ENCODE measurements around the gene GPM6B.
"Not testable (repeated sequence)": the region's sequence is repeated elsewhere in the genome, so short reads cannot be mapped to it uniquely, and the experiment has no call there.

Gene GPM6B

DNA sequence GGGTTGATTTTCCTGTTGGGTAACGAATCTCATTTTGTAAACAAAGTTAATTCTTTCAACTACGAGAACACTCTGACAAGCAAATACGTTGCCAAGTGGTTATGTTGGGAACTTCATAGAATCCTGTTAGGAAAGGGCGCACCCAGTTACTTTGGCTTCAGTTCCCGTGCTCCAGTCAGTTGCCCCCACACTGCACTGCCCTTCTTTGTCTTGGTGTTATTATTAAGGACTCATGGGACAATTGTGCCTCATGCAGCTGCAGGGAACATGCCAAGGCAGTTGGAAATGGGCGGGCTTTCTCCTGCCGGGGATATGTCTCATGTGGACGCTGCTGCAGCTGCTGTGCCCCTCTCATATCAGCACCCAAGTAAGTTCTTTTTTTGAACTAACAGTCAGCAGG, 53.4 kb downstream of the GPM6B start:
- DNase-seq = no peak

DNA sequence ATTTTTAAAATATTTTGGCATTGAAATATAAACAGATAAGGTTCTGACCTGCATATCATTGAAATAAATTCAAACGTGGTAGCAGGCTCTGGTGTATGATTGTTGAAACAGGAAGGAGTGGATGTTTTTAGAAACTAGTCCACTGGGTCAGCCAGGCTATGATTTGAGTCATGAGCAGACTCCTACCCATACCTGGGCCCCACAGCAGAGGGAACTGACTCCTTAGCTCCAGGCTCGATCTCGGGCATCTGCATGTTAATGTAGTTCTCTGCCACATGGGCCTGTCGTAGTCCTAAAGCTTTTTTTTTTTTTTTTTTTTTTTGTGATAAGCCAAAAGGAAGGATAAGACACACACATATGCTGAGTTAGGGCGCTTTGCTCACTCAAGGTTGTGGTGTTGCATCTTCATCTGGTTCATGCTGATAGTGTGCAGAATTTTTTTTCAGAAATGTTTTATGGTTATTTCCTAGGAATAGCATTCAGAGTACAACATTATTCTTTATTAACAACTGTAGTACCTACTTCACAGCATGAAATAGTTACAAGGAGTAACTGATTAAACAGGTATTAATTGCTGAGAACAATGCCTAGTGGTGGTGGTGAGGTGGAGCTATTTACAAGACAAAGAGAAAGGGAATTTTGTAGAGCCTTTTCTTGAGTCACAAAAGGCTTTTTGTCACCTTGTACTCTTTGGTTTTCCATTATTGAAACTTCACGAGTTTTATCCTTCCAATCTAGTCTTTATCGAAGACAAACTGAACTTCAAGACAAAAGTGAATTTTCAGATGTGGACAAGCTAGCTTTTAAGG, 55.1 kb downstream of the GPM6B start:
- no peak for DNase-seq

- DNase-seq = peak; percentile 18
Observed at GRCh38 chrX:13760426-13760825, 56.5 kb downstream of the GPM6B start.

- DNase-seq = peak; percentile 51
Observed at GRCh38 chrX:13759152-13759718, 57.7 kb downstream of the GPM6B start.

- no peak for DNase-seq
Observed at GRCh38 chrX:13756381-13756780, 60.5 kb downstream of the GPM6B start.

GRCh38 chrX:13755254-13755653, 61.6 kb downstream of the GPM6B start:
- DNase-seq = no peak

- peak; percentile 57 for DNase-seq
Observed at GRCh38 chrX:13754765-13755164, 62.1 kb downstream of the GPM6B start.

DNA sequence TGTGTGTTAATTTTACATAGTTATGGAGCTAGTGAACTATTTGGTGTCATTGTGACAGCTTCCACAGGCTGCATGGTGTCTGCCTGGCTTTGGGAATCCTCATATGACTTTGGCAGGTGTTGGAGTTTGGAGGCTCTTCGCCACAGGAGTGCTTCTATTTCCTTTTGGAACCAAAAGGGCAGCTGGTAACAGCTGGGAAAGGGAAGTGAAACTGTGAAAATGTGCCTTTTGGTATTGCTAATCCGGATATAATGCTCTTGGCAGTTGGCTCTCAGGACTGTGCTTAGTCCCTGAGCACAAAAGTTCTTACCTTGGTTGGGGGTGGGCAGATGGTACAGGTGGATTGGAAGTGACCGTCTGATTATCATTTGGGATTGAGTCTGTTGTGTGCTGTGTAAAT, 64.2 kb downstream of the GPM6B start:
- peak; percentile 68 for DNase-seq

DNA sequence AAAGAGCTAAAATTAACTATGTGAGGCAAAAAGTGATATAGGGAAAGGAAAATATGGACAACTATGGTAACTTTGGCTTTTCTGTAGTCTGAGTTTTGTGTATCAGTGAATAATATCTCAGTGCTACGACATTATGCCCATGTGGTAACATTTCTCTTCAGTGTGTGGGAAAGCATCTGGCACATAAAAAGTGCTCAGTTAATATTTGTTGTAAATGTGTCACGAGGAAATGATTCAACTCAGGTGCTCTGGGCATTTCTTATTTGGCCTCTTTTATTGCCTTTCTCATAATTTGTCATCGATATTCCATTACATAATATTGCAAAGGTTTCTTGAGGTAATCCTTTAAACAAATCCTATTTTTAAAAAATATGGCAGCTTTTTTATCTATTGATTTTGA, 64.8 kb downstream of the GPM6B start:
- DNase-seq = no peak

DNA sequence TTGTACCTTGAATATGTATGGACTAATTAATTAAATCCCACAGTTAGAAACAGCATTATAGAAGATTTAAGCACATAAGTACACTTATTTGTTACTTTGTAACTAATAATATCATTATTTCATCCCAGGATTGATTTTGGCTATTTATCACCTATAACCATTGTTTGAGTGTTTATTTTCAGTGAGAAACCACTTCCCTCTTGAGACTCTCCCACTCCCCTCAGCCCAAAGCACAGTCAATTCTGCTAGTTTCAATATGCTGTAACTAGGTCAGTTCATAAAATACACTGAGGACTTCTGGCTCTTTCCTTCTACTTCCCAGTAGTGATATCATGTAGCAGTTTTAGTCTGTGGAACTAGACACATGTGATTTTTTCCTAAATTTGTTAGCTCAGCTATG, 66.1 kb downstream of the GPM6B start:
- DNase-seq = peak; percentile 29

- DNase-seq = no peak
Observed at GRCh38 chrX:13750204-13750603, 66.7 kb downstream of the GPM6B start.

DNA sequence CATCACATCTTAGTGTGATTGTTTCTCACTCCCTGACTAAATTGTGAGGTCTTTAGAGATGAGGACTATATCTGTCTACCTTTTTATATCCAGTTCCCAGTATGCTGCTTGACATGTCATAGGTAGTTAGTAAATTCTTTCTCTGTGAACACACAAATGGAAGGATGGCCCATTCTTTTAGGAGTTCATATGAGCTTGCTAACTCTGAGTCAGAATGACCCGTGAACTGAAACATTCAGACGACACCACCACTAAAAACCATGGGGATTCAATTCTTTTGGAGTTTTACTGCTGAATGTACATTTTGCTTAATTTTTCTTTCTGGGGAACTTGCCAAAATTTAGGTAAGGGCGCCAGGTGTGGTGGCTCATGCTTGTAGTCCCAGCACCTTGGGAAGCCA, 68.4 kb downstream of the GPM6B start:
- no peak for DNase-seq

DNA sequence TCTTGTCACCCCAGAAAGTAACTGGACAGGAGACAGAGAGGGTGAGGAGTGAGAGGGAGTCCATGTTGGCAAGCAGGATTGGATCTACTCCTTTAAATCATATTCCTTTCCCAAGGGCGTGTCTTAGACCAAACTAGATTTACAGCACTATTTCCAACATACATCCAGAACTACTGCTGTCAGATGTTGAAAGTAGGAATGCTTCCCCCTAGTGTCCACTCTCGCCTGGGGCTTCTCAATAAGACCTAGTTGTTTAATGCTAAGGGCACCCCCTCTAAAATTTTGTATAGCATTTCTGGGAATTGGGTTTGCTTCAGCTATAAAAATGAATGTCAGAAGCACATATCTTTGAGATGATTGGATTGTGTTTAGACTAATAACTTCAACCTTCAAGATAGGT, 69.1 kb downstream of the GPM6B start:
- DNase-seq = peak; percentile 46

DNA sequence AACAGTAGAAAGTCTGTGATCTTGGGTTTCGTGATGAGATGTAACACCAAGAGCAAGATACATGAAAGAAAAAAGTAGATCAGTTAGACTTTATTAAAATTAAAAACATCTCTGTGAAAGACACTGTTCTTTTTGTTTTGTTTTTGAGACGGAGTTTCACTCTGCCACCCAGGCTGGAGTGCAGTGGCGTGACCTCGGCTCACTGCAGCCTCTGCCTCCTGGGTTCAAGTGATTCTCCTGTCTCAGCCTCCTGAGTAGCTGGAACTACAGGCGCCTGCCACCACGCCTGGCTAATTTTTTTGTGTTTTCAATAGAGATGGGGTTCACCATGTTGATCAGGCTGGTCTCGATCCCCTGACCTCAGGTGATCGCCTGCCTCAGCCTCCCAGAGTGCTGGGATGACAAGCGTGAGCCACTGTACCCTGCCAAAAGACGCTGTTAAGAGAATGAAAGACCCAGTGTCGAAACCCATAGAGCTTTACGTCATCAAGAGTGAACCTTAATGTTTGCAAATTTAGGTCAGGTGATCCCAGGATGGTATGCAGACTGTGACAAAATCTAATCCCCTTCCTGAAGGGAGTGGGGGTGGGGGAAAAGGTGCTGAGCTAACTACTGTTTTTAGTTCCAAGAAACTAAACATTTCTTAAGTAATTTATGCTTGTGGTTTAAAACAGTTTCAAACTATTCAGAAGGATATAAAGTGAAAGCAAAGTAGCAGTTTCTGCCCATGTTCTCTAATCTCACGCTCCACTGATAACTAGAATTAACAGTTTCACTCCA, 74.3 kb downstream of the GPM6B start:
- peak; percentile 52 for DNase-seq

DNA sequence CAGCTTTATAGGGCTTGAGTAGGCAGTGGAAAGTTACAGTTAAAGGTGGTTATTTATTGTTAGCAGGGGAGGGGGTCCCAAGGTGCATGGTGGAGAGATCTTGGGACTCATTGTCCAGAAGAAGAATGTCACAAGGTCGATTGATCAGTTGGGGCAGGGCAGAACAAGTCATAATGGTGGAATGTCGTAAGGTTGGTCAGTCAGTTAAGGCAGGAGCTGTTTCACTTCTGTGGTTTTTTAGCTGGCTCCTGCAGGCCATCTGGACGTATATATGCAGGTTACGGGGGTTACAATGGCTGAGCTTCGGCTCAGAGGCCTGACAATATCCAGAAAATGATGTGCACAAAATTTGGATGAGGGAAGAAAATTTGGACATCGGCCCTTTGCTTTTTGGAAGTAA, 75.2 kb downstream of the GPM6B start:
- DNase-seq = no peak

GRCh38 chrX:13734278-13735172, 82.4 kb downstream of the GPM6B start, which contains the start of the genes OFD1 and TRAPPC2:
Gene OFD1 (plus strand): TSS chrX:13734748. CDS start chrX:13735072, 324 bp downstream.
Gene TRAPPC2 (minus strand): TSS chrX:13734620. CDS start chrX:13719963, 14,657 bp downstream.
- DNase-seq = peak; percentile 95

DNA sequence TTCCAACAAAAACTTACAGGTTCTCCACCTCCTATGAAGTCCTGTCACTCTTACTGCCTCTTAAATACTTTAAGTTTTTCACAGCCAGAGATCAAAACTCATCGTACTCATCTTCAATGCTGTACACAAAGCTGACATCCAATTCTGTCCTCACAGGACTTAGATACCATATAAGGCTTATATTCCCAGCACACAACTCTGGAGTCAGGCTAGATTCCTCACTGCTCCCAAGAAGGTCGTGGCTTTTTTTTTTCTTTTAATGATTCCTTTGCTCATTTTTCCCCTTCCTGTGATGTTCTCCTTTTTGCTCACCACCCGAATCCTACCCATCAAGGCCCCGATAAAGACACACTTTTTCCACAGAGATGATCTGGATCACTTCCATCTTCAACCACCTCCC, 83.4 kb downstream of the GPM6B start:
- no peak for DNase-seq

GRCh38 chrX:13732246-13733067, 84.4 kb downstream of the GPM6B start:
- DNase-seq = no peak

DNA sequence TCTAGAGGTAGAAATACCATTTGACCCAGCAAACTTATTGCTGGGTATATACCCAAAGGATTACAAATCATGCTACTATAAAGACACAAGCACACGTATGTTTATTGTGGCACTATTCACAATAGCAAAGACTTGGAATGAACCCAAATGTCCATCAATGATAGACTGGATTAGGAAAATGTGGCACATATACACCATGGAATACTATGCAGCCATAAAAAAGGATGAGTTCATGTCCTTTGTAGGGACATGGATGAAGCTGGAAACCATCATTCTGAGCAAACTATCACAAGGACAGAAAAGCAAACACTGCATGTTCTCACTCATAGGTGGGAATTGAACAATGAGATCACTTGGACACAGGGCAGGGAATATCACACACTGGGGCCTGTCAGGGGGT, 86.4 kb downstream of the GPM6B start:
- DNase-seq = not testable (repeated sequence)

- DNase-seq = not testable (repeated sequence)
Observed at GRCh38 chrX:13726583-13726982, 90.3 kb downstream of the GPM6B start.

DNA sequence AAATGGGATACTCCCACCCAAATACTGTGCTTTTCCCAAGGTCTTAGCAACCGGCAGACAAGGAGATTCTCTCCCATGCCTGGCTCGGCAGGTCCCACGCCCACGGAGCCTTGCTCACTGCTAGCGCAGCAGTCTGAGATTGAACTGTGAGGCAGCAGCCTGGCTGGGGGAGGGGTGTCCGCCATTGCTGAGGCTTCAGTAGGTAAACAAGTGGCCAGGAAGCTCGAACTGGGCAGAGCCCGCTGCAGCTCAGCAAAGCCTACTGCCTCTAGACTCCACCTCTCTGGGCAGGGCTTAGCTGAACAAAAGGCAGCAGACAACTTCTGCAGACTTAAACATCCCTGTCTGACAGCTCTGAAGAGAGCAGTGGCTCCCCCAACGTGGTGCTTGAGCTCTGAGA, 92.0 kb downstream of the GPM6B start:
- not testable (repeated sequence) for DNase-seq

Measured in inflammatory macrophage treated with lipopolysaccharide for 4 hours (primary cell).